ENCODE measurements around the gene C1GALT1C1.
"Not testable (repeated sequence)": the region's sequence is repeated elsewhere in the genome, so short reads cannot be mapped to it uniquely, and the experiment has no call there.

The C1GALT1C1 gene

GRCh38 chrX:120660637-120661036, 30.8 kb upstream of the C1GALT1C1 start:
- Histone ChIP-seq H3K4me2 (ENCODE audit: low read length) (no peak overlapping the region), H3K4me1 (ENCODE audit: low read length) (no peaks in the 10 kb centered on the region), H3K27ac (ENCODE audit: low read length) (no peak overlapping the region), H3K9me3 (ENCODE audit: insufficient read depth, low read length) (no peaks in the 10 kb centered on the region), H3K9ac (ENCODE audit: low read length) (no peak overlapping the region), H4K20me1 (ENCODE audit: insufficient read depth, low read length) (no peaks in the 10 kb centered on the region), H3K36me3 (replicated peaks; ENCODE audit: low read depth, low read length) (no peaks in the 10 kb centered on the region), H3K79me2 (ENCODE audit: low read length) (no peaks in the 10 kb centered on the region), H2AFZ (ENCODE audit: low read depth, low read length) (no peak overlapping the region), H3K27me3 (ENCODE audit: low read depth, low read length) (no peaks in the 10 kb centered on the region), H3K4me3 (ENCODE audit: low read length) (no peak overlapping the region)
- TF ChIP-seq EZH2phosphoT487 (IDR thresholded peaks at IDR 0.05; ENCODE audit: low read depth) (no peak), CTCF (IDR thresholded peaks at IDR 0.05; ENCODE audit: low read depth, low read length) (no peak)

- Histone ChIP-seq H3K4me1 (ENCODE audit: low read length) (no peaks in the 10 kb centered on the region), H3K4me3 (ENCODE audit: low read length) (no peak overlapping the region), H3K9ac (ENCODE audit: low read length) (no peak overlapping the region), H3K36me3 (replicated peaks; ENCODE audit: low read depth, low read length) (no peaks in the 10 kb centered on the region), H3K4me2 (ENCODE audit: low read length) (no peak overlapping the region), H3K27me3 (ENCODE audit: low read depth, low read length) (no peaks in the 10 kb centered on the region), H2AFZ (ENCODE audit: low read depth, low read length) (no peak overlapping the region), H3K27ac (ENCODE audit: low read length) (no peak overlapping the region), H4K20me1 (ENCODE audit: insufficient read depth, low read length) (no peaks in the 10 kb centered on the region), H3K9me3 (ENCODE audit: insufficient read depth, low read length) (no peaks in the 10 kb centered on the region), H3K79me2 (ENCODE audit: low read length) (no peaks in the 10 kb centered on the region)
- TF ChIP-seq CTCF (IDR thresholded peaks at IDR 0.05; ENCODE audit: low read depth, low read length) (no peak), EZH2phosphoT487 (IDR thresholded peaks at IDR 0.05; ENCODE audit: low read depth) (no peak)
Measured at GRCh38 chrX:120653000-120653399, 23.1 kb upstream of the C1GALT1C1 start.

- H3K4me2 ChIP-seq (ENCODE audit: low read length); H2AFZ ChIP-seq (ENCODE audit: low read depth, low read length); H3K9me3 ChIP-seq (ENCODE audit: insufficient read depth, low read length); H3K36me3 ChIP-seq (replicated peaks; ENCODE audit: low read depth, low read length); H3K4me3 ChIP-seq (ENCODE audit: low read length); H3K27me3 ChIP-seq (ENCODE audit: low read depth, low read length); H3K27ac ChIP-seq (ENCODE audit: low read length); H3K79me2 ChIP-seq (ENCODE audit: low read length); H4K20me1 ChIP-seq (ENCODE audit: insufficient read depth, low read length); H3K9ac ChIP-seq (ENCODE audit: low read length); H3K4me1 ChIP-seq (ENCODE audit: low read length): not testable (repeated sequence)
Measured at GRCh38 chrX:120652256-120652655, 22.4 kb upstream of the C1GALT1C1 start.

GRCh38 chrX:120647127-120647526, 17.3 kb upstream of the C1GALT1C1 start:
- Histone ChIP-seq H3K9ac (ENCODE audit: low read length) (no peak overlapping the region), H3K79me2 (ENCODE audit: low read length) (no peaks in the 10 kb centered on the region), H3K4me1 (ENCODE audit: low read length) (no peaks in the 10 kb centered on the region), H3K27ac (ENCODE audit: low read length) (no peak overlapping the region), H4K20me1 (ENCODE audit: insufficient read depth, low read length) (no peaks in the 10 kb centered on the region), H3K4me3 (ENCODE audit: low read length) (no peak overlapping the region), H2AFZ (ENCODE audit: low read depth, low read length) (no peak overlapping the region), H3K9me3 (ENCODE audit: insufficient read depth, low read length) (no peaks in the 10 kb centered on the region), H3K27me3 (ENCODE audit: low read depth, low read length) (no peaks in the 10 kb centered on the region), H3K36me3 (replicated peaks; ENCODE audit: low read depth, low read length) (no peaks in the 10 kb centered on the region), H3K4me2 (ENCODE audit: low read length) (no peak overlapping the region)
- no peak for TF ChIP-seq EZH2phosphoT487 (IDR thresholded peaks at IDR 0.05; ENCODE audit: low read depth)
- TF ChIP-seq CTCF (IDR thresholded peaks at IDR 0.05; ENCODE audit: low read depth, low read length) = no peak

GRCh38 chrX:120642871-120643270, 13.0 kb upstream of the C1GALT1C1 start:
- Histone ChIP-seq H3K27ac (ENCODE audit: low read length) (no peak overlapping the region), H3K4me1 (ENCODE audit: low read length) (no peaks in the 10 kb centered on the region), H3K79me2 (ENCODE audit: low read length) (no peaks in the 10 kb centered on the region), H3K9me3 (ENCODE audit: insufficient read depth, low read length) (no peaks in the 10 kb centered on the region), H3K4me2 (ENCODE audit: low read length) (no peak overlapping the region), H3K4me3 (ENCODE audit: low read length) (no peak overlapping the region), H3K36me3 (replicated peaks; ENCODE audit: low read depth, low read length) (no peaks in the 10 kb centered on the region), H3K9ac (ENCODE audit: low read length) (no peak overlapping the region), H4K20me1 (ENCODE audit: insufficient read depth, low read length) (no peaks in the 10 kb centered on the region), H3K27me3 (ENCODE audit: low read depth, low read length) (no peaks in the 10 kb centered on the region), H2AFZ (ENCODE audit: low read depth, low read length) (no peak overlapping the region)
- TF ChIP-seq CTCF (IDR thresholded peaks at IDR 0.05; ENCODE audit: low read depth, low read length) = no peak
- TF ChIP-seq EZH2phosphoT487 (IDR thresholded peaks at IDR 0.05; ENCODE audit: low read depth) = no peak
